Skin epidermis (tissue), 12 donors: Measurements from ENCODE around the gene KIF5A.
"Not testable (repeated sequence)": the region's sequence is repeated elsewhere in the genome, so short reads cannot be mapped to it uniquely, and the experiment has no call there.

Experiments used
- H3K27ac ChIP-seq, 21 experiments: fragments of 200-600 bp; sonication (generic) in 11 of 21; one replicate each; pipeline ENCODE4 v1.5.0; 2020; ENCODE audit warnings: mild to moderate bottlenecking in 3 of 21, inconsistent platforms in 2 of 21, moderate library complexity in 2 of 21
- H3K4me3 ChIP-seq, 7 experiments: fragments of 200-600 bp; sonication (generic) in 2 of 7; one replicate each; pipeline ENCODE4 v1.5.0; 2020; ENCODE audit warnings: inconsistent platforms in 2 of 7, mild to moderate bottlenecking in 2 of 7, moderate library complexity in 1 of 7

Gene KIF5A

DNA sequence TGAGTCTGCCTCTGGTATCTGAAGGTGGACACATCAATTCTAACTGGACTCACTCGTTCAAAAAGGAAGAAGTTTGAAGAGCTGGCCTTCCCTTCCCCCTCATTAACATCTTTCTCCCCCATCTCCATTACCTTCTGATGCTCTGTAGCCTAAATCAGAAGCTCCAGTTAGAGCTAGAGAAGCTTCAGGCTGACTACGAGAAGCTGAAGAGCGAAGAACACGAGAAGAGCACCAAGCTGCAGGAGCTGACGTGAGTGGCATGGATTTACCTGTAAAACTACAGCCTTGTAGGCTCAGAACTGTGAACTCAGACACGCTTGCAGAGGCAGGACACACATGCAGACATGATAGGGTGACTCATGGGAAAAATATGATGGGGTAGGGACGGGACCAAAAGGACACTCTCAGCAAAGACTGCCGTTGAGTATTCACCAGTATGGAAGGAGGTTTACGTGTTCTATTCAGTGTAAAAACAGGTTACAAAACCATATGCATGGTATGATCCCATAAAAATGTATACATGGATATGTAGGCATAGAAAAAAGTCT is 26.8 kb downstream of the KIF5A start:
- H3K27ac ChIP-seq: no peak overlapping the region
- H3K4me3 ChIP-seq: no peak overlapping the region

DNA sequence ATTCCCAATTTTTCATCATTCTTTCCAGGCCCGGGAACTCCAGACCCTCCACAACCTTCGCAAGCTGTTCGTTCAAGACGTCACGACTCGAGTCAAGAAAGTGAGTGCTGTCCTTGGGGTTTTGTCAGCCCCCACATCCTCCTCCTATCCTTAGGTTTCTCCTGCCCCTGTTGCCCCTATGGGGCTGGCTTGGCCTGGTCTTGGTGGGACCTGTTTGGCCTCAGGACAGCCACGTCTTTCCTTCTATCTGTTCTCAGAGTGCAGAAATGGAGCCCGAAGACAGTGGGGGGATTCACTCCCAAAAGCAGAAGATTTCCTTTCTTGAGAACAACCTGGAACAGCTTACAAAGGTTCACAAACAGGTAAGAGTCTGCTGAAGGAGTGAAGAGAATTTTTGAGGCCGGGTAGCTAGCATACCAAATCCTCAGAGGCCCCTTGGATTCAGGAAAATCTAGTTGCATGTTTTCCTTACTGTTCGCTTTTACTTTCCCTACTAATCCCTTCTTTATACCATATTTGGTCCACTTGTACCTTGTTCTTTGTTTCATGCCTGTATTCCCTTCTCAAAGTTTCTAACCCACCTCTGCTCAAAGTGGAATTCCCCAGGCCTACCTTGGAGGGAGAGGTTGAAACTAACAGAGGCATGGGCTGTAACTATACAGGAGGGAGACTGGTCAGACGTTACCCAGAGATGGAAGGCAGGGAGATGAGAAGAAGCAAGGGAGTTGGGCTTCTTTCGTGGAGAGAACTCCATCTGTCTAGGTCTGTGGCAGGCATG is 28.3 kb downstream of the KIF5A start:
- Histone ChIP-seq H3K27ac (no peak overlapping the region), H3K4me3 (no peak overlapping the region)

DNA sequence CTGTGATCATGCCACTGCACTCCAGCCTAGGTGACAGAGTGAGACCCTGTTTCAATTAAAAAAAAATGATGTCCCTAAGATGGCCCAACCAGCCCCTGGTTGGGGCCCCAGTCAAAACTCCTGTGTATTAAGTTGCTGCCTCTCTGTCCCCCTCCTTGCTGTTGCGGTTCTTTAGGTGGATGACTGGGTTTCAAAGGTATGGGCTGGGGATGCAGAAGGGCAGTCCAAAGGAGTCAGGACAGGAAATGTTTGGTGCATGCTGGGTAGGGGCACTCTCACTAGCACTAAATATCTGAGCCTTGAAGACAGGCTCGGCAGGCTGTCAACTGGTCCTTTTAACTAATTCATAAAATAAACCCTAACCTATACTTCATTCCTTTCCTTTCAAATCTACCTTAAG is 29.2 kb downstream of the KIF5A start:
- no peak overlapping the region for H3K27ac ChIP-seq
- H3K4me3 ChIP-seq: no peak overlapping the region

DNA sequence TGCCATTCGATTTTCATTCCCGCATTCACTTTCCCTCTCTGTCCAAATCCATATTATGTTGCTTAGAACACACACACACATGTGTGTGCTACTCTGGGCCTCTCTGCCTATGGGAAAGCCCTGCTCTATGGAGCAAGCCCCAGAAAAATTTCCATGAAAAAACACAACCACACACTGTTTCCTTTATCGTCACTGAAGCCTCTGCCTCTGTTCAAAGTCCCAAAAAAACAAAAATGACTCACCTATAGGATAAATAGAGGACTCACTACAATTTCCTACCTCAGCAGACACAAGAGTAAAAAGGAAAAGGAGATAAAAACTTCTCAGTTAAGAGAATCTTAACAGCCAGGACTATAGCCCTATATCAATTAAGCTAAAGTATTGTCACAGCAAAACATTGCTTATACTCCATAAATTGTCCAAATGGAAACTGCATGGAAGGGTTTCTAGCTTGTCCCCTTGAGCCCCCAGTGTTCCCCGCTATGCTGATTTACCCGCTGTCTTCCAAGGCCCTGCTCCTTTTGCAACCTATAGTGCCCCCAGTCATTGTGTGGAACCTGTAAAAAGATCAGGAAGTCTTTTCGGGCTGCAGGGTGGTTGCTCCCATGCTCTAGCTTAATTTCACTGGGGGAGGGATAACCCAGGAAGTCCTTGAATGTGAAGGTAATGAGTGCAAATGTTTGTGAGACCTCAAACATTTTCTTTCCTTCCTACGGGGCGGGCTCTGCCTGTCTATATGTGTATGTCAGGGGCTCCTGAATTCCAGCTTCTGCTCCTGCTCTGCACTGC is 30.0 kb downstream of the KIF5A start:
- H3K27ac ChIP-seq: no peak overlapping the region

DNA sequence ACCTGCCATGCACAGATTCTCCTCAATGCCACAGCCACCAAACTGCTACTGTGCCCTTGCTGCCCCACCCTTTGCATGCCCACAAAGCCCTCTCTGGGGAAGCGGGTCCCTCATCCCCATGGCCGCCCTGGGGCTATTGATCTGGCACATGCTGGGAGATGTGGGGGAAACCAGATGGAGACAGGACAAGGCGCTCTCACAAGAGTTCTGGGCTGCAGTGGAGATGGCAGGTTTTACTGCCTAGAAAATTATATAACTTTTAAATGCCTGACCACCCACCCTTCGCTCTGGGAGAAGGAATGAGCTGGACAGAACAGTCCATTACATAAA is 30.6 kb downstream of the KIF5A start:
- no peak overlapping the region for H3K27ac ChIP-seq
- no peak overlapping the region for H3K4me3 ChIP-seq

More for the DNA sequence above, 30.0 kb downstream of the KIF5A start:
- H3K4me3 ChIP-seq: no peak overlapping the region

DNA sequence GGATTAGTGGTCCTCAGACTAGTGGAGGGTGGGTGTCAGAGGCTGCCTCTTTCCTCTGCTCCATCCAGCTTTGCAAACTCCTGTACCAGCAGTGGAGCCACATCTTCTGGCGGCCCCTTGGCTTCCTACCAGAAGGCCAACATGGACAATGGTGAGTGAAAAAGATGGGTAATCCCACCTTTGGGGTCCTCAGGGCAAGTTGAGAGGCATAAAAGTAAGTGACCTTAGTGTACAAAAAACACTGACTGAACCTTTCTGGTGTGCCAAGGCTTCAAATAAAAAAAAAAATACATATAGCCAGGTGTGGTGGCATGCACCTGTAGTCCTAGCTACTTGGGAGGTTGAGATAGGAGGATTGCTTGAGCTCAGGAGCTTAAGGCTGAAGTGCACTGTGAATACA is 32.0 kb downstream of the KIF5A start:
- H3K4me3 ChIP-seq: no peak overlapping the region
- H3K27ac ChIP-seq: no peak overlapping the region

DNA sequence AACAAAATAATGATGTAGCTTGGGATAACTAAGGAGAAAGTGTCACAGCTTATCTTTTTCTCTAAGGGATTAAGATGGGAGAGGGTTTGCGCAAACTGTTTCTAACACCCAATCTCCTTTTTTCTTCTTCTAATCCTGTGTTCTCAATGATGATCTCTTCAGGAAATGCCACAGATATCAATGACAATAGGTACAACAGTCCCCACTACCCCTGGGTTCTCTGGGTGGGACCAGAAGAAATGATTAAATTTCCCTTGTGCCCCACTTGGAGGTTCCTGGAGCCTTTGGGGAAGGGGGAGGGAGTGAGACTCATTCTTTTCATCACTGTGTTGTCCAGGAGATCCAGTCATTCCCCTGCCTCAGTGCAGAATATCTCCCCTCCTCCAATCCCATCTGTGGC is 32.6 kb downstream of the KIF5A start:
- H3K27ac ChIP-seq: no peak overlapping the region
- H3K4me3 ChIP-seq: no peak overlapping the region

DNA sequence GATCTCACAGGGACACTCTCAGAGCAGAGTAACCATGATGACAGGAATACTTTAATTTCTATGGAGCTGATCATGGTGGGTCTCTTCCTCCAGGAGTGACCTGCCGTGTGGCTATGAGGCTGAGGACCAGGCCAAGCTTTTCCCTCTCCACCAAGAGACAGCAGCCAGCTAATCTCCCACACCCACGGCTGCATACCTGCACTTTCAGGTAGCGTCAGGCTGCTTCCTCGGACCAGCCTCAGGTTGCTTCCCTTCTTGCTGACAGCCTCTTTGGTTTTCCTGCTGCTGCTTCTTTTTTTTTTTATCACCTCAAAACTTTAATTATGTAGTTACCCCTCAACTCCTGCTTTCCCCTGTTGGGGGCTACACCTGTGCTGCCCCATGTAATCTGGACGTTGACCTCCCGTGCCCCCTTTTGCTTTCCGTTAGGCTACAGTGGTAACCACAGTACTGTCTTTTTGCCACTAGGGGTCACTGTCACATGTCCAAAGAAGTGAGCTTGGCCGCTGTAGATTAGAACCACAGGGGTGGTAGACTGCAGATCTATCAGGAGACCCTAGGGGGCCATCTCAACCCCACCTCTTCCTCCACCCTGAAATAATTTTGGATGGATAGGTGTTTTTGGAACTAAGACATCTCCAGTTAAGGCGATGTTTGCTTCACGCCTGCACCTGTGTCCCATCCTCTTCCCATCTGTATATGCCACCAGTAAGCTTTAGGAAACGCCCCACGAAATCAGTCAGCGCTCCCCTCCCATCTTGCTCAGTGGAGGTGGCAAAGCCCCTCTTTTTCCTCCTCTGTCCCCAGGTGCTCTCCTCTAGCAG is 33.4 kb downstream of the KIF5A start:
- no peak overlapping the region for H3K27ac ChIP-seq
- H3K4me3 ChIP-seq: no peak overlapping the region

DNA sequence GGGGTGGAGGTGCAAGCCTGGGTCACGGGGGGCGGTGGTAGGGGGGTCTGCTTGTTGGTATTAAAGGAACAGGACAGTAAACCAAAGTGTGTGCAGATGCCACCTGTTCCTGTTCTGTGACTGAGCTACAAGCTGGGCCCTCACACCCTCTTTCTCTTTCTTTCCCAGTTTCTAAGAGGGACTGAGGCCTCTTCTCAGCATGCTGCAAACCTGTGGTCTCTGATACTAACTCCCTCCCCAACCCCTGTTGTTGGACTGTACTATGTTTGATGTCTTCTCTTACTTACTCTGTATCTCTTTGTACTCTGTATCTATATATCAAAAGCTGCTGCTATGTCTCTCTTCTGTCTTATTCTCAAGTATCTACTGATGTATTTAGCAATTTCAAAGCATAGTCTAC is 34.2 kb downstream of the KIF5A start:
- Histone ChIP-seq H3K27ac (no peak overlapping the region), H3K4me3 (no peak overlapping the region)

DNA sequence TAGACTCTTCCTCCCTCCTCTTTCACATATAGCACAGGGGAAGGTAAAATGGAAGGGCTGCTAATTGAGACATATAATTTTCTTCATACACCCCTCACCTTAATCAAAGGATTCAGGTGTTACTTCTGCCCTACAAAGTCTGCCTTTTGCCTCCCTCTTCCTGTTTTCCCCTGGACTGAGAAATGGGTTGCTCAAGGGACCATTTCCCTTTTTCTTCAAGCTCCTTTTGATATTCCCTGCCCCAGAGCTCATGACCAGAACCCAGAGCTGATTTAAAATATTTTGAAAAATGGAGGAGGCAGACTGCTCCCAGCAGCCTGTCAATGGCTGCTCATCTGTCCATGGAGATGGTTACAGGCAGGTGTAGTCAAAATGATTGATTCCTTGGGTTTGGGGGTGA is 34.8 kb downstream of the KIF5A start:
- Histone ChIP-seq H3K27ac (no peak overlapping the region), H3K4me3 (no peak overlapping the region)

DNA sequence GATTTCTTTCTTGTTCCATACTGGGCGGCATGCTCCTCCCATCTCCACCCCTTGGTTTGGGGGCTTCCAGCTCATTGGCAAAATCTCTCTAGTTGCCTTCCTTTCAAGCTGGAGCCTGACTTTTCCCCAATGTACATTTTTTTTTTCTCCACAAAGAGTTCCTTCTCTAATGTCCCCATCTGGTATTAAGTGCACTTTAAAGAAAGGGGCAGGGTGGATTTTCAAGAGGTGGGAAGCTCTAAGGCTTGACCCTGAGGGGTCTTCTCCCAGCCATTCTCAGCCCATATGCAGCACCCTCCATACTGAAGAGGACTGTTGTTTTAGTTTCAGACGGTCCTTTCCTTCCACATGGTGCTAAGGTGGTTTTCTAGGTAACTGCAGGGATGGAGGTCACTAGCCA is 35.3 kb downstream of the KIF5A start:
- Histone ChIP-seq H3K4me3 (no peak overlapping the region), H3K27ac (no peak overlapping the region)

DNA sequence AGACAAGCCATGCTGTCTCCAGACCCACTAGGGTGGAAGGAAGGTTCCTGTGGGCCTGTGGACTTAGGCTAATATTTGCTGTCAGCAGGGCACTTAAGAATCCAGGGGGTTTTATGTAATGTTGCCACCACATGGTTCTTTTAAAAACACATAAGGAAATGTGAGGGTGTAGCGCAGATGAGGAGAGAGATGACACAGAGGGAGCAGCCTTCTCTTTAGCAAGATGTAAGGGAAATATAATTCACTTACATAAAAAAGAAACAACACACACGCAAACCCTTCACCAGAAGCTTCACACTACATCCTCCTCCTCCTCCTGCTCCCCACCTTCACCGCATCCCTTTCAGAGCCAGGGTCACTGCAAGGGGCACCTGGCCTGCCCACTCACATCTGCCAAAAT is 36.3 kb downstream of the KIF5A start:
- Histone ChIP-seq H3K27ac (no peak overlapping the region), H3K4me3 (no peak overlapping the region)

DNA sequence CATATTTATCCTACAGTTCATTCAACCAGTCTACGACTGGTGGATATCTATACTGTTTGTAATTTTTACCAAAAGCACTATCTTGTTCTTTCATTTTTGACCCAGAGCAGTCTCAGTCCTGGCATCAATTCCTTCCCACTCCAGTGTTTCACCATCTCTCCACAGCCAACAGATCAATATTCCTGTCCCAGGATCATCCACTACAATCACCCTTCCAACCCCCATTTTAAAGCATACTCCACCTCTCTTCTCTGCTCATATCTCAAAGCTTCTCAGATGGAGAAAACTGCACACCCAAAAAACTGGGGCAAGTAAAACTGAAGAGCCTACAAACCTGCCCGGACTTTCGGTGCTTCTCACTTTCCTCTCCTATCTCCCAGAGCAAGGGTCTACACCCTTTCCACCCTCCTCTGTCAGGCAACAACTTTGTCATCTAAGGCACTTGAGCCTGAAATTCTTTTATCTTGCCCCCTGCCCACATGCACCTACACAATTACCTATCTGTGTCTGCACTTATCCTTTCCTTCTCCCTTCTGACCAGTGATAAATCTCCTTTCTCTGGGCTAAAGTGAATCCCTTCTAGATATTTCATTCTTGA is 37.1 kb downstream of the KIF5A start:
- Histone ChIP-seq H3K4me3 (no peak overlapping the region), H3K27ac (no peak overlapping the region)

DNA sequence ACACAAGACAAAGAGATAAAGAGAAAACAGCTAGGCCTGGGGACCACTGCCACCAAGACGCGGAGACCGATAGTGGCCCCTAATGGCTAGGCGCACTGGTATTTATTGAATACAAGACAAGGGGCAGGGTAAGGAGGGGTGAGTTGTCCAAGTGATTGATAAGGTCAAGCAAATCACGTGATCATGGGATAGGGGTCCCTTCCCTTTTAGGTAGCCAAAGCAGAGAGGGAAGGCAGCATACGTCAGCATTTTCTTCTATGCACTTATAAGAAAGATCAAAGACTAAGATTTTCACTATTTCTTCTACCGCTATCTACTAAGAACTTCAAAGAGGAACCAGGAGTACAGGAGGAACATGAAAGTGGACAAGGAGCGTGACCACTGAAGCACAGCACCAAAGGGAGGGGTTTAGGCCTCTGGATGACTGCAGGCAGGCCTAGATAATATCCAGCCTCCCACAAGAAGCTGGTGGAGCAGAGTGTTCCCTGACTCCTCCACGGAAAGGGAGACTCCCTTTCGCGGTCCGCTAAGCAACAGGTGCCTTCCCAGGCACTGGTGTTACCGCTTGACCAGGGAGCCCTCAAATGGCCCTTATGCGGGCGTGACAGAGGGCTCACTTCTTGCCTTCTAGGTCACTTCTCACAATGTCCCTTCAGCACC is 39.2 kb downstream of the KIF5A start:
- not testable (repeated sequence) for H3K4me3 ChIP-seq, H3K27ac ChIP-seq

DNA sequence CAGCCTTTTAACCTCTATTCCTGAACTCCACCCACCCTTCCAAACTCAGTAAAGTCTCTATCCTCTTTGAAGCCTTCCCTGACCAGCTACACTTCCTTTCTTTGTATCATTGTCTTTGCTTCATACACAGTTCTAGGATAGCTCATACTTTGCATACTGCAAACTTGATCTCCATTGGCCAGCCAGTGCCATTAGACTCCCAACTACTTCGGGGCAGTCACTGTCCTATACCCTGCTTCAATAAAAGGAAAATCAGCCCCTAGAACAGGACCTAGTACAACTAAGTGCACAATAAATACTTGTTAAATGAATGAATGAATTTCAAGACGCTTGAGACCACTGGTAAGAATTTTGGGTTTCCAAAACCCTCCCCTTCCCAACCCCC is 40.6 kb downstream of the KIF5A start:
- peak overlapping the region in 20 of 21 experiments; percentile 52 to 86 (median 78) for H3K27ac ChIP-seq
- H3K4me3 ChIP-seq: peak overlapping the region; percentile 66 to 86 (median 76)

DNA sequence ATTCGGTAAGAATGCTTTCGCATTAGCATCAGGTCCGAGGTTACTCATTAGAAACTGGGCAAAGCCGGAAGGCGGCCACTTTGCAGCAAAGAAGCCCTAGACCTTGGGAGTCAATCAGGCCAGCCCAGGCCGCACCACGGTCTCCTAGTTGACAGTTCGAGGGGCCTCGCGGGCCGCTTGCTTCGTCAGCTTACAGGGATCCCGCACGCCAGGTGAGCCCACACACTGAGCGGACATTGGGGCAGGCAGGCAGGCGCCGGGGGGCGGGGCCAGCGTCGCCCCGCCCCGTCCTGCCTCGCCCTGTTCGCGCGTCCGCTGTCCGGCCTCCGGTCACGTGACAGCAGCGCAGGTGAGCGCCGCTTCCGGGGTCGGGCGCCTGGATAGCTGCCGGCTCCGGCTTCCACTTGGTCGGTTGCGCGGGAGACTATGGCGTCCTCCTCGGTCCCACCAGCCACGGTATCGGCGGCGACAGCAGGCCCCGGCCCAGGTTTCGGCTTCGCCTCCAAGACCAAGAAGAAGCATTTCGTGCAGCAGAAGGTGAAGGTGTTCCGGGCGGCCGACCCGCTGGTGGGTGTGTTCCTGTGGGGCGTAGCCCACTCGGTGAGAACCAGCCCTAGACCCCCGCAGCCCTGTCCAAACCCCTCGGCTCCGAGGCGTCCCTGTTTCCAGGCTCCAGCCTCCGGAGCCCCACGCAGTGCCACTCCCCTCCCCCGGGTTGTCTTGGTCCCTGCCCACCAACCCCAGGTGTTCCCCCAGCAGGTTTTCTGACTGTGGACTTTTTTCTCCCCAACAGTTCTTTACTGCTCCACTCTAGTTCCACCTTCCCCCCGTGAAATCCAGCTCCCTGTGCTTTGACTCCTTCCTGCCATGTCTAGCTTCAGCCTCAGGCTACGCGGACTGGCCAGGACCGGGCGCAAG is 41.3 kb downstream of the KIF5A start, which contains the start of gene PIP4K2C:
PIP4K2C (plus strand) TSS at position 329 of the 918 bp plus-strand sequence; CDS start at position 427, 98 bp downstream.
- Histone ChIP-seq H3K27ac (peak within 1 kb of the TSS; percentile 41 to 86 (median 78)), H3K4me3 (peak within 1 kb of the TSS; percentile 66 to 86 (median 76))

DNA sequence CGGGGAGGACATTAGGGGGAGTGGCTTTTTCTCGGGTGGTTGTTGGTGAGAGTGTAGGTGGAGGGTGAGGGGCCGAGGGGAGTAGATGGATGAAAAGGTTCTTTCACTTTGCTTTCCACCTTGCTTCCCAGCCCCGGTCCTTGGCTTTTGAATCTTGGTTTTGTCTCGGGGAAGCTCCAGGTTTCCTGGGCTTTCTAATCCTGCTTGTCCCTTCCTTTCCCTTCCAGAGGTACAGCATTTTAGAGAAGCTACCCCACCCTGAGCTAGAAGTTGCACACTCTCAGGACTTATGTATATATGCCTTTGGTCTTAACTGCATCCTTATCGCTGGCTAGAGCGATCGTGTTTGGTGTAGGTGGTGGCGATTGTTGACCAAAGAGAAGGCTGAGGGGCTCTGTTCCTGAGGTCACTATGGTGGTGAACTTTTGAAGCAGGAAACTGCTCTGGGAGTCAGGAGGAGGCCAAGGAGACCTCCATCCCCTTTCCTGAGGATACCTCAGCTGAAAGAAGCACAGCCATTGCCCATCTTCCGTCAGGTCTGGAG is 42.0 kb downstream of the KIF5A start:
- peak overlapping the region in 13 of 21 experiments; percentile 62 to 86 (median 78) for H3K27ac ChIP-seq
- peak overlapping the region; percentile 66 to 86 (median 76) for H3K4me3 ChIP-seq
